Stomach (tissue), 4 donors: ENCODE measurements around the gene NFE2L1.

Experiments
- POLR2A ChIP-seq, 4 donors: fragments of 450-650 bp; IDR thresholded peaks; one replicate each; pipeline ENCODE4 v1.6.1; 2016; ENCODE audit warnings: antibody characterized with exemption in 4 of 4, control low read depth in 2 of 4, mild to moderate bottlenecking in 1 of 4, moderate library complexity in 1 of 4
- POLR2AphosphoS5 ChIP-seq, 3 donors: sonication (generic); formaldehyde crosslinking; IDR thresholded peaks; one replicate each; pipeline ENCODE4 v1.6.1; 2016; ENCODE audit warnings: antibody characterized with exemption in 3 of 3
- TF ChIP-seq, protein P1 (sequence below), 7 experiments: fragments of 450-650 bp in 4 of 7; fragments of 200-600 bp in 3 of 7; sonication (generic) in 3 of 7; IDR thresholded peaks; one replicate each; pipeline ENCODE4 v1.5.1; 2016 to 2019; ENCODE audit warnings: antibody characterized with exemption in 7 of 7, control low read depth in 2 of 7, mild to moderate bottlenecking in 1 of 7

DNA sequence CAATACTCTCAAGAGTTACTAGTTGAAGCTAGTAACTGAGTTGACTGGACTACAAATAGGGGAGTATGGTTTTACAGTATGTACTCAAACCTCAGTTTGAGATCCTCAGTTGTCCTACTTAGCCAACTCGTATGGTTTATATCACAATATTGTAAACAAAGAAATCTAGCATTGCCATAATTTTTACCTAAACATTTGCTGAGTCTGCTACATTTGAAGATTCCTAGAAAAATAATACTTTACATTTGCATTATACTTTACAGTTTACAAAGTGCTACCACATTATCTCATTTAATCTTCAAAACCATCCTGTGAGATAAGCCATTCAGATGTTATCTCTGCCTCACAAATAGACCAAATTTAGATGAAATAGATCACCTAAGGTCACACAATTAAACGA, 36.8 kb downstream of the NFE2L1 start:
- TF ChIP-seq, protein P1, sequence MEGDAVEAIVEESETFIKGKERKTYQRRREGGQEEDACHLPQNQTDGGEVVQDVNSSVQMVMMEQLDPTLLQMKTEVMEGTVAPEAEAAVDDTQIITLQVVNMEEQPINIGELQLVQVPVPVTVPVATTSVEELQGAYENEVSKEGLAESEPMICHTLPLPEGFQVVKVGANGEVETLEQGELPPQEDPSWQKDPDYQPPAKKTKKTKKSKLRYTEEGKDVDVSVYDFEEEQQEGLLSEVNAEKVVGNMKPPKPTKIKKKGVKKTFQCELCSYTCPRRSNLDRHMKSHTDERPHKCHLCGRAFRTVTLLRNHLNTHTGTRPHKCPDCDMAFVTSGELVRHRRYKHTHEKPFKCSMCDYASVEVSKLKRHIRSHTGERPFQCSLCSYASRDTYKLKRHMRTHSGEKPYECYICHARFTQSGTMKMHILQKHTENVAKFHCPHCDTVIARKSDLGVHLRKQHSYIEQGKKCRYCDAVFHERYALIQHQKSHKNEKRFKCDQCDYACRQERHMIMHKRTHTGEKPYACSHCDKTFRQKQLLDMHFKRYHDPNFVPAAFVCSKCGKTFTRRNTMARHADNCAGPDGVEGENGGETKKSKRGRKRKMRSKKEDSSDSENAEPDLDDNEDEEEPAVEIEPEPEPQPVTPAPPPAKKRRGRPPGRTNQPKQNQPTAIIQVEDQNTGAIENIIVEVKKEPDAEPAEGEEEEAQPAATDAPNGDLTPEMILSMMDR (IDR thresholded peaks at IDR 0.05): no peak
- TF ChIP-seq POLR2A (IDR thresholded peaks at IDR 0.05) (no peak), POLR2AphosphoS5 (IDR thresholded peaks at IDR 0.05) (no peak)
